Measurements from ENCODE around the gene DNMT3A.

Gene DNMT3A

GRCh38 chr2:25343187-25343825 is 1.6 kb upstream of the DNMT3A start:
- no peak for DNase-seq (ENCODE audit: low read depth)

GRCh38 chr2:25342372-25343186 is 854 bp upstream of the DNMT3A start:
- DNase-seq (ENCODE audit: low read depth), result peak; percentile 83

GRCh38 chr2:25341011-25341727 is 556 bp downstream of the DNMT3A start:
- peak; percentile 14 for DNase-seq (ENCODE audit: low read depth)

GRCh38 chr2:25340181-25340921 is 1.4 kb downstream of the DNMT3A start:
- DNase-seq (ENCODE audit: low read depth), result no peak

- no peak for DNase-seq (ENCODE audit: low read depth)
Measured at GRCh38 chr2:25339791-25340180, 1.9 kb downstream of the DNMT3A start.

- no peak for DNase-seq (ENCODE audit: low read depth)
Measured at GRCh38 chr2:25339211-25339674, 2.5 kb downstream of the DNMT3A start.

GRCh38 chr2:25338401-25338800 is 3.3 kb downstream of the DNMT3A start:
- DNase-seq (ENCODE audit: low read depth), result no peak

GRCh38 chr2:25337891-25338290 is 3.8 kb downstream of the DNMT3A start:
- no peak for DNase-seq (ENCODE audit: low read depth)

GRCh38 chr2:25337276-25337675 is 4.4 kb downstream of the DNMT3A start:
- no peak for DNase-seq (ENCODE audit: low read depth)

GRCh38 chr2:25336383-25336841 is 5.3 kb downstream of the DNMT3A start:
- DNase-seq (ENCODE audit: low read depth), result no peak

- DNase-seq (ENCODE audit: low read depth), result no peak
Measured at GRCh38 chr2:25335971-25336370, 5.8 kb downstream of the DNMT3A start.

GRCh38 chr2:25335204-25335603 is 6.5 kb downstream of the DNMT3A start:
- no peak for DNase-seq (ENCODE audit: low read depth)

- DNase-seq (ENCODE audit: low read depth), result no peak
Measured at GRCh38 chr2:25334482-25334881, 7.2 kb downstream of the DNMT3A start.

- DNase-seq (ENCODE audit: low read depth), result no peak
Measured at GRCh38 chr2:25333981-25334380, 7.7 kb downstream of the DNMT3A start.

GRCh38 chr2:25332571-25332970 is 9.2 kb downstream of the DNMT3A start:
- no peak for DNase-seq (ENCODE audit: low read depth)

GRCh38 chr2:25331686-25332365 is 9.9 kb downstream of the DNMT3A start:
- DNase-seq (ENCODE audit: low read depth), result no peak

- no peak for DNase-seq (ENCODE audit: low read depth)
Measured at GRCh38 chr2:25330937-25331336, 10.8 kb downstream of the DNMT3A start.

GRCh38 chr2:25330273-25330672 is 11.5 kb downstream of the DNMT3A start:
- no peak for DNase-seq (ENCODE audit: low read depth)

- no peak for DNase-seq (ENCODE audit: low read depth)
Measured at GRCh38 chr2:25328152-25329085, 13.3 kb downstream of the DNMT3A start.

- no peak for DNase-seq (ENCODE audit: low read depth)
Measured at GRCh38 chr2:25326326-25327013, 15.3 kb downstream of the DNMT3A start.

All from ELR (cell line).